ENCODE results near the gene INSIG2. TPM values are rescaled to one million over a fixed set of nuclear protein-coding genes. Genes with fewer than 3 reads are reported as not detected.

INSIG2 gene
- total and polyA plus RNA-seq, 2 experiments from 2014 or later = 8.1 to 15.1 TPM

GRCh38 chr2:118052474-118052873 lies 35.8 kb upstream of the INSIG2 start:
- Histone ChIP-seq H3K4me2 (no peak overlapping the region), H3K27ac (ENCODE audit: low read depth) (no peak overlapping the region), H3K27me3 (ENCODE audit: insufficient read depth) (no peaks in the 10 kb centered on the region), H3K4me1 (ENCODE audit: insufficient read depth) (no peaks in the 10 kb centered on the region; the same call in 1 of the 2 replicates), H3K36me3 (ENCODE audit: insufficient read depth) (no peaks in the 10 kb centered on the region), H3K4me3 (no peak overlapping the region), H3F3A (replicated peaks; ENCODE audit: low read depth) (no peaks in the 10 kb centered on the region), H2AFZ (no peak overlapping the region), H3K9me2 (ENCODE audit: insufficient read depth) (no peaks in the 10 kb centered on the region), H4K20me1 (replicated peaks; ENCODE audit: insufficient read depth) (no peaks in the 10 kb centered on the region), H3K79me2 (replicated peaks; ENCODE audit: insufficient read depth) (no peaks in the 10 kb centered on the region)
- ATAC-seq (no peak), DNase-seq (ENCODE audit: low spot score) (no peak)
- TF ChIP-seq, protein P1, sequence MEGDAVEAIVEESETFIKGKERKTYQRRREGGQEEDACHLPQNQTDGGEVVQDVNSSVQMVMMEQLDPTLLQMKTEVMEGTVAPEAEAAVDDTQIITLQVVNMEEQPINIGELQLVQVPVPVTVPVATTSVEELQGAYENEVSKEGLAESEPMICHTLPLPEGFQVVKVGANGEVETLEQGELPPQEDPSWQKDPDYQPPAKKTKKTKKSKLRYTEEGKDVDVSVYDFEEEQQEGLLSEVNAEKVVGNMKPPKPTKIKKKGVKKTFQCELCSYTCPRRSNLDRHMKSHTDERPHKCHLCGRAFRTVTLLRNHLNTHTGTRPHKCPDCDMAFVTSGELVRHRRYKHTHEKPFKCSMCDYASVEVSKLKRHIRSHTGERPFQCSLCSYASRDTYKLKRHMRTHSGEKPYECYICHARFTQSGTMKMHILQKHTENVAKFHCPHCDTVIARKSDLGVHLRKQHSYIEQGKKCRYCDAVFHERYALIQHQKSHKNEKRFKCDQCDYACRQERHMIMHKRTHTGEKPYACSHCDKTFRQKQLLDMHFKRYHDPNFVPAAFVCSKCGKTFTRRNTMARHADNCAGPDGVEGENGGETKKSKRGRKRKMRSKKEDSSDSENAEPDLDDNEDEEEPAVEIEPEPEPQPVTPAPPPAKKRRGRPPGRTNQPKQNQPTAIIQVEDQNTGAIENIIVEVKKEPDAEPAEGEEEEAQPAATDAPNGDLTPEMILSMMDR (conservative IDR thresholded peaks at IDR 0.05; ENCODE audit: low read depth in 2 of 2) = no peak
- TF ChIP-seq ZNF462 (CRISPR knock-in tag; IDR thresholded peaks at IDR 0.05) (no peak), POLR2AphosphoS5 (IDR thresholded peaks at IDR 0.05; ENCODE audit: low read depth) (no peak), ZNF331 (CRISPR knock-in tag; IDR thresholded peaks at IDR 0.05; ENCODE audit: low read depth) (no peak), EZH2 (IDR thresholded peaks at IDR 0.05; ENCODE audit: low read depth, unreplicated experiment) (no peak), NANOG (IDR thresholded peaks at IDR 0.05; ENCODE audit: borderline replicate concordance) (no peak), JUNB (IDR thresholded peaks at IDR 0.05; ENCODE audit: unreplicated experiment) (no peak), ZNF114 (CRISPR knock-in tag; IDR thresholded peaks at IDR 0.05) (no peak), EZH2phosphoT487 (IDR thresholded peaks at IDR 0.05; ENCODE audit: unreplicated experiment) (no peak), CREB1 (CRISPR knock-in tag; IDR thresholded peaks at IDR 0.05; ENCODE audit: low read depth) (no peak)
- TF ChIP-seq, protein P2, sequence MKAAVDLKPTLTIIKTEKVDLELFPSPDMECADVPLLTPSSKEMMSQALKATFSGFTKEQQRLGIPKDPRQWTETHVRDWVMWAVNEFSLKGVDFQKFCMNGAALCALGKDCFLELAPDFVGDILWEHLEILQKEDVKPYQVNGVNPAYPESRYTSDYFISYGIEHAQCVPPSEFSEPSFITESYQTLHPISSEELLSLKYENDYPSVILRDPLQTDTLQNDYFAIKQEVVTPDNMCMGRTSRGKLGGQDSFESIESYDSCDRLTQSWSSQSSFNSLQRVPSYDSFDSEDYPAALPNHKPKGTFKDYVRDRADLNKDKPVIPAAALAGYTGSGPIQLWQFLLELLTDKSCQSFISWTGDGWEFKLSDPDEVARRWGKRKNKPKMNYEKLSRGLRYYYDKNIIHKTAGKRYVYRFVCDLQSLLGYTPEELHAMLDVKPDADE (IDR thresholded peaks at IDR 0.05) = no peak
- no peaks in the 10 kb centered on the region for H3K9me3 Mint-ChIP-seq
- no peak overlapping the region for H3K4me3 Mint-ChIP-seq
- no peaks in the 10 kb centered on the region for H3K36me3 Mint-ChIP-seq (ENCODE audit: low read depth)
- H3K27me3 Mint-ChIP-seq (ENCODE audit: insufficient read depth, low read depth, poor library complexity) = peaks cover 2% of the 10 kb centered on the region
- no peak overlapping the region for H3K27ac Mint-ChIP-seq
- peaks cover 7% of the 10 kb centered on the region; the same call in 2 of the 3 replicates for H3K4me1 Mint-ChIP-seq

Data from GM23338 (cell line).